Stomach (tissue), 4 donors: ENCODE measurements around the gene NPAS2.

Source experiments
- POLR2A ChIP-seq, 4 donors: fragments of 450-650 bp; IDR thresholded peaks; one replicate each; pipeline ENCODE4 v1.6.1; 2016; ENCODE audit warnings: antibody characterized with exemption in 4 of 4, control low read depth in 2 of 4, mild to moderate bottlenecking in 1 of 4, moderate library complexity in 1 of 4
- POLR2AphosphoS5 ChIP-seq, 3 donors: sonication (generic); formaldehyde crosslinking; IDR thresholded peaks; one replicate each; pipeline ENCODE4 v1.6.1; 2016; ENCODE audit warnings: antibody characterized with exemption in 3 of 3
- TF ChIP-seq, protein P1 (sequence below), 7 experiments: fragments of 450-650 bp in 4 of 7; fragments of 200-600 bp in 3 of 7; sonication (generic) in 3 of 7; IDR thresholded peaks; one replicate each; pipeline ENCODE4 v1.5.1; 2016 to 2019; ENCODE audit warnings: antibody characterized with exemption in 7 of 7, control low read depth in 2 of 7, mild to moderate bottlenecking in 1 of 7

DNA sequence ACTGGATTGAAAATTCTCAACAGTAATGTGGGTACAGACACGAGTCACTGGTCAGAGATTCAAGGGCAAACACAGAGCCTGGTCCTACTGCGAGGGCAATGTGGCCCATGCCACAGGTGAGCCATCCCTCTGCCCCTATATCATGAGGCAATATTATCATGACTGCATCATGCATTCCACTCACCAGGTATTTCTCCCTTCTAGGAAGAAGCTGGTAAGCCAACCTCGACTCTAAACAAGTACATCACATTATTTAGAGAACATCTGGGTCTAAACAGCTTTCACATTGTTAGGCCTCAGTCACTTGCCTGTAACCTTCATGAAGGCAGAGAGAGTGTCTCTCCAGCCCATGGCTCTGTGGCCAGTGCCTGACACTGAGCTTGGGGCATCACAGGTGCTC is 167.6 kb downstream of the NPAS2 start:
- TF ChIP-seq, protein P1, sequence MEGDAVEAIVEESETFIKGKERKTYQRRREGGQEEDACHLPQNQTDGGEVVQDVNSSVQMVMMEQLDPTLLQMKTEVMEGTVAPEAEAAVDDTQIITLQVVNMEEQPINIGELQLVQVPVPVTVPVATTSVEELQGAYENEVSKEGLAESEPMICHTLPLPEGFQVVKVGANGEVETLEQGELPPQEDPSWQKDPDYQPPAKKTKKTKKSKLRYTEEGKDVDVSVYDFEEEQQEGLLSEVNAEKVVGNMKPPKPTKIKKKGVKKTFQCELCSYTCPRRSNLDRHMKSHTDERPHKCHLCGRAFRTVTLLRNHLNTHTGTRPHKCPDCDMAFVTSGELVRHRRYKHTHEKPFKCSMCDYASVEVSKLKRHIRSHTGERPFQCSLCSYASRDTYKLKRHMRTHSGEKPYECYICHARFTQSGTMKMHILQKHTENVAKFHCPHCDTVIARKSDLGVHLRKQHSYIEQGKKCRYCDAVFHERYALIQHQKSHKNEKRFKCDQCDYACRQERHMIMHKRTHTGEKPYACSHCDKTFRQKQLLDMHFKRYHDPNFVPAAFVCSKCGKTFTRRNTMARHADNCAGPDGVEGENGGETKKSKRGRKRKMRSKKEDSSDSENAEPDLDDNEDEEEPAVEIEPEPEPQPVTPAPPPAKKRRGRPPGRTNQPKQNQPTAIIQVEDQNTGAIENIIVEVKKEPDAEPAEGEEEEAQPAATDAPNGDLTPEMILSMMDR (IDR thresholded peaks at IDR 0.05): no peak
- TF ChIP-seq POLR2AphosphoS5 (IDR thresholded peaks at IDR 0.05) (no peak), POLR2A (IDR thresholded peaks at IDR 0.05) (no peak)
